PC-3 (cell line): Measurements from ENCODE around the gene GLB1L2.

ENCODE experiments used
- CTCF ChIP-seq: fragments of 300-600 bp; sonication (generic); conservative IDR thresholded peaks from 2 replicates; pipeline ENCODE4 v1.5.1; 2017; ENCODE audit warnings: antibody characterized with exemption, low read depth, mild to moderate bottlenecking, low read length
- EZH2 ChIP-seq: fragments of 300-600 bp; sonication (generic); IDR thresholded peaks from one replicate; pipeline ENCODE4 v1.6.1; 2017; ENCODE audit warnings: antibody characterized with exemption, mild to moderate bottlenecking, low read length; ENCODE audit not compliant: unreplicated experiment

- TF ChIP-seq CTCF (no peak), EZH2 (no peak)
Observed at GRCh38 chr11:134349802-134350355, 18.1 kb downstream of the GLB1L2 start.
